ENCODE data around the gene ICAM3.

ICAM3 gene

DNA sequence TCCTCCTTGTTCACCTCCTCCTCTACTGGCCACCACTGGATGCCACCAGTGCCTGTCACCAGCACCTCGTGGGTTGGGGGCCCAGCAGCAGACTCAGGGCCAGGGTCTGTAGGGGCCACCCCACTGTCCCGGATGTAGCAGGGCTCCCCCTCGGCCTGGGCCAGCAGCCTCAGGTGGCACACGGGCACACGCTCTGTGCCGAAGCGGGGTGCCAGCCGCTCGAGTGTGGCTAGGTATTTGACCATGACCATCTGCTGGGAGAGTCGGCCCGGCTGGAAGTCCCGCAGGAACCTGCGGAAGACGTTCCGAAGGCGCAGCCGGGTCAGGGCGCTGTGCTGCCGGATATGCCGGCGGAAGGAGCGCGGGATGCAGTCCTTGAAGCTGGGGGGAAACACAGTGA lies 26.1 kb upstream of the ICAM3 start:
- Histone ChIP-seq H3K27me3 (ENCODE audit: low read length) (no peaks in the 10 kb centered on the region), H3K36me3 (ENCODE audit: low read length) (no peaks in the 10 kb centered on the region)
- TF ChIP-seq CTCF (IDR thresholded peaks at IDR 0.05; ENCODE audit: insufficient read depth, low read length, poor library complexity, severe bottlenecking) (no peak), EZH2phosphoT487 (conservative IDR thresholded peaks at IDR 0.05; ENCODE audit: low read length) (no peak)

GRCh38 chr19:10364644-10365043 lies 25.2 kb upstream of the ICAM3 start:
- Histone ChIP-seq H3K27ac (ENCODE audit: low read depth, low read length) (no peak overlapping the region), H3K36me3 (ENCODE audit: low read length) (no peaks in the 10 kb centered on the region), H3K4me2 (ENCODE audit: low read depth, low read length, poor library complexity, severe bottlenecking) (no peak overlapping the region), H3K79me2 (ENCODE audit: insufficient read depth, low read length) (no peaks in the 10 kb centered on the region), H2AFZ (ENCODE audit: low read depth, low read length, severe bottlenecking) (no peak overlapping the region), H3F3A (ENCODE audit: insufficient read depth) (no peaks in the 10 kb centered on the region), H3K9ac (ENCODE audit: low read length) (no peak overlapping the region), H4K20me1 (ENCODE audit: low read depth, low read length) (no peaks in the 10 kb centered on the region), H3K9me3 (ENCODE audit: insufficient read depth, low read length) (no peaks in the 10 kb centered on the region), H3K9me2 (replicated peaks; ENCODE audit: insufficient read depth, low read length) (no peaks in the 10 kb centered on the region), H3K4me3 (ENCODE audit: insufficient read depth, low read length, poor library complexity, severe bottlenecking) (no peak overlapping the region), H3K27me3 (ENCODE audit: low read length) (no peaks in the 10 kb centered on the region)
- TF ChIP-seq CTCF (IDR thresholded peaks at IDR 0.05; ENCODE audit: insufficient read depth, low read length, poor library complexity, severe bottlenecking) (no peak), EZH2phosphoT487 (conservative IDR thresholded peaks at IDR 0.05; ENCODE audit: low read length) (no peak)

More for the DNA sequence above, 26.1 kb upstream of the ICAM3 start:
- Histone ChIP-seq H3K9me3 (ENCODE audit: insufficient read depth, low read length) (no peaks in the 10 kb centered on the region), H3K79me2 (ENCODE audit: insufficient read depth, low read length) (no peaks in the 10 kb centered on the region), H3K4me3 (ENCODE audit: insufficient read depth, low read length, poor library complexity, severe bottlenecking) (no peak overlapping the region), H2AFZ (ENCODE audit: low read depth, low read length, severe bottlenecking) (no peak overlapping the region), H3K9me2 (replicated peaks; ENCODE audit: insufficient read depth, low read length) (no peaks in the 10 kb centered on the region), H4K20me1 (ENCODE audit: low read depth, low read length) (no peaks in the 10 kb centered on the region), H3K4me2 (ENCODE audit: low read depth, low read length, poor library complexity, severe bottlenecking) (no peak overlapping the region), H3F3A (ENCODE audit: insufficient read depth) (no peaks in the 10 kb centered on the region), H3K9ac (ENCODE audit: low read length) (no peak overlapping the region), H3K27ac (ENCODE audit: low read depth, low read length) (no peak overlapping the region)

DNA sequence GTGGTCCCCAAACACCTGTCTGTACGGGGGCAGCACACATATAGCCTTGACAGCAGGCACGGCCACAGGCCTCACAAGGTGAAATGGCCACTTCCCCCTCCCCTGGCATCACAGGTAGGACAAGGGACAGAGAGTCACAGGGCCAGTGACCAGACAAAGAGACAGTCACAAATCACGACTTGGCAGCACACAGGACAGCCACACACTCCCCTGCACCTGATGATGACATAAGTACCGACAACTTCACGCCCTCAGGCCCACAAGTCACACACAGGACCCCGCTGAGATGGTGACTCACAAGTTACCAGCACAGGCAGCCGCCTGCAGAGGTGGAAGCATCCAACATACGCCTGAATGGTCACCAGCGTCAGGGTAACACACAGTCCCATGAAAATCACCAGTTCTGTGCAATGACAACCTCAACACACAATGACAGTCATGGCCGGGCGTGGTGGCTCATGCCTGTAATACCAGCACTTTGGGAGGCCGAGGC lies 24.4 kb upstream of the ICAM3 start:
- Histone ChIP-seq H3K4me3 (ENCODE audit: insufficient read depth, low read length, poor library complexity, severe bottlenecking) (no peak overlapping the region), H4K20me1 (ENCODE audit: low read depth, low read length) (no peaks in the 10 kb centered on the region), H3K27ac (ENCODE audit: low read depth, low read length) (no peak overlapping the region), H2AFZ (ENCODE audit: low read depth, low read length, severe bottlenecking) (no peak overlapping the region), H3K27me3 (ENCODE audit: low read length) (no peaks in the 10 kb centered on the region), H3F3A (ENCODE audit: insufficient read depth) (no peaks in the 10 kb centered on the region), H3K4me2 (ENCODE audit: low read depth, low read length, poor library complexity, severe bottlenecking) (no peak overlapping the region), H3K36me3 (ENCODE audit: low read length) (no peaks in the 10 kb centered on the region), H3K9ac (ENCODE audit: low read length) (no peak overlapping the region), H3K9me2 (replicated peaks; ENCODE audit: insufficient read depth, low read length) (no peaks in the 10 kb centered on the region), H3K9me3 (ENCODE audit: insufficient read depth, low read length) (no peaks in the 10 kb centered on the region), H3K79me2 (ENCODE audit: insufficient read depth, low read length) (no peaks in the 10 kb centered on the region)
- no peak for TF ChIP-seq EZH2phosphoT487 (conservative IDR thresholded peaks at IDR 0.05; ENCODE audit: low read length)
- TF ChIP-seq CTCF (IDR thresholded peaks at IDR 0.05; ENCODE audit: insufficient read depth, low read length, poor library complexity, severe bottlenecking): no peak

Measured in SU-DHL-6 (cell line).